IMR-90 (cell line): ENCODE results near the gene MSRB1. TPM values are rescaled to one million over a fixed set of nuclear protein-coding genes. Genes with fewer than 3 reads are reported as not detected.

Experiments
- ATAC-seq: fragments of 200-7000 bp; cut with Tn5 transposase; 2 replicates; pipeline ENCODE4 v1.9.1; 2020; ENCODE audit warnings: low read depth, mild to moderate bottlenecking, moderate library complexity
- BruUV-seq: library from RNA; stranded (reverse); fragments of 400-500 nt; replicated peaks from 2 replicates; lab custom pipeline; 2021; lab: Mats Ljungman, UMichigan
- CTCF ChIA-PET: fragments of 300-600 bp; formaldehyde crosslinking; extraction: SDS; loops from one replicate; lab custom pipeline; 2021; ENCODE audit warnings: antibody characterized with exemption; lab: Yijun Ruan, JAX
- POLR2A ChIA-PET: fragments of 300-600 bp; sonication (Branson Sonifier 250); formaldehyde crosslinking; loops from one replicate; lab custom pipeline; 2022; ENCODE audit warnings: antibody characterized with exemption; ENCODE audit not compliant: unreplicated experiment; lab: Charles Lee
- DNase-seq: peaks from one replicate; pipeline ENCODE4 v3.0.0; 2013
- H2AFZ ChIP-seq: replicated peaks from 2 replicates; pipeline ENCODE3; 2013; ENCODE audit warnings: low read length, mild to moderate bottlenecking; ENCODE audit not compliant: poor library complexity
- H2AK5ac ChIP-seq: 2 replicates; pipeline ENCODE4 v1.6.1; 2013; ENCODE audit warnings: low read depth, low read length, inconsistent platforms
- H2AK9ac ChIP-seq: replicated peaks from 2 replicates; pipeline ENCODE3; 2013; ENCODE audit warnings: mild to moderate bottlenecking, low read depth, low read length, moderate library complexity; ENCODE audit not compliant: poor library complexity
- H2BK120ac ChIP-seq: 2 replicates; pipeline ENCODE4 v1.6.1; 2013; ENCODE audit warnings: low read depth, low read length, inconsistent platforms
- H2BK15ac ChIP-seq: 3 replicates; pipeline ENCODE4 v1.6.1; 2013; ENCODE audit warnings: low read depth, low read length, inconsistent platforms
- H2BK20ac ChIP-seq: 2 replicates; pipeline ENCODE4 v1.6.1; 2013; ENCODE audit warnings: low read depth, mild to moderate bottlenecking, inconsistent platforms, low read length, moderate library complexity
- H2BK5ac ChIP-seq: 2 replicates; pipeline ENCODE4 v1.6.1; 2013; ENCODE audit warnings: mild to moderate bottlenecking, low read depth, low read length, inconsistent platforms; ENCODE audit not compliant: poor library complexity, severe bottlenecking
- H3K14ac ChIP-seq: replicated peaks from 2 replicates; pipeline ENCODE4 v1.6.1; 2013; ENCODE audit warnings: low read depth, low read length, inconsistent platforms
- H3K18ac ChIP-seq: 2 replicates; pipeline ENCODE4 v1.6.1; 2013; ENCODE audit warnings: low read depth, low read length, control low read depth
- H3K23ac ChIP-seq: 2 replicates; pipeline ENCODE4 v1.6.1; 2013; ENCODE audit warnings: low read depth, low read length, inconsistent platforms
- H3K27ac ChIP-seq: 2 replicates; pipeline ENCODE4 v1.5.1; 2013; ENCODE audit warnings: mild to moderate bottlenecking, control low read depth, low read length; ENCODE audit not compliant: insufficient read depth
- H3K27me3 ChIP-seq: 2 replicates; pipeline ENCODE4 v1.6.1; 2013; ENCODE audit warnings: low read length; ENCODE audit not compliant: control insufficient read depth, insufficient read depth
- H3K36me3 ChIP-seq: 2 replicates; pipeline ENCODE4 v1.6.1; 2013; ENCODE audit warnings: low read length, mixed read lengths; ENCODE audit not compliant: control insufficient read depth, insufficient read depth
- H3K4ac ChIP-seq: 2 replicates; pipeline ENCODE4 v1.6.1; 2013; ENCODE audit warnings: low read depth, low read length, inconsistent platforms
- H3K4me1 ChIP-seq: 2 replicates; pipeline ENCODE4 v1.6.1; 2013; ENCODE audit warnings: low read length, mixed read lengths; ENCODE audit not compliant: control insufficient read depth, insufficient read depth
- H3K4me2 ChIP-seq: 2 replicates; pipeline ENCODE4 v1.6.1; 2013; ENCODE audit warnings: low read depth, mild to moderate bottlenecking, control low read depth, low read length, moderate library complexity
- H3K4me3 ChIP-seq: 2 replicates; pipeline ENCODE4 v1.5.1; 2013; ENCODE audit warnings: low read depth, mild to moderate bottlenecking, control low read depth, low read length, moderate library complexity; ENCODE audit not compliant: insufficient read depth
- H3K56ac ChIP-seq: 2 replicates; pipeline ENCODE4 v1.6.1; 2013; ENCODE audit warnings: low read length, inconsistent platforms; ENCODE audit not compliant: insufficient read depth; ENCODE audit errors: extremely low read depth
- H3K79me1 ChIP-seq, 2 experiments: 2 replicates each; pipeline ENCODE4 v1.6.1; 2013; ENCODE audit warnings: low read length in 2 of 2, inconsistent platforms in 1 of 2, low read depth in 1 of 2
- H3K9ac ChIP-seq: 2 replicates; pipeline ENCODE4 v1.6.1; 2013; ENCODE audit warnings: low read depth, low read length, control low read depth
- H3K9me1 ChIP-seq: 2 replicates; pipeline ENCODE4 v1.6.1; 2013; ENCODE audit warnings: low read length, inconsistent platforms; ENCODE audit not compliant: insufficient read depth
- H3K9me3 ChIP-seq: 2 replicates; pipeline ENCODE4 v1.6.1; 2013; ENCODE audit warnings: low read length; ENCODE audit not compliant: control insufficient read depth, insufficient read depth
- H4K20me1 ChIP-seq: 2 replicates; pipeline ENCODE4 v1.6.1; 2013; ENCODE audit warnings: low read length, inconsistent platforms; ENCODE audit not compliant: insufficient read depth
- H4K5ac ChIP-seq: 2 replicates; pipeline ENCODE4 v1.6.1; 2013; ENCODE audit warnings: mild to moderate bottlenecking, low read depth, low read length, control low read depth
- H4K8ac ChIP-seq, 2 experiments: 2 replicates each; pipeline ENCODE4 v1.6.1; 2013; ENCODE audit warnings: low read depth in 2 of 2, low read length in 2 of 2, control low read depth in 1 of 2, inconsistent platforms in 1 of 2
- H4K91ac ChIP-seq: 2 replicates; pipeline ENCODE4 v1.6.1; 2013; ENCODE audit warnings: low read depth, low read length, inconsistent platforms; ENCODE audit not compliant: insufficient read depth
- CEBPB ChIP-seq: IDR thresholded peaks from 2 replicates; pipeline ENCODE4 v1.6.1; 2012; ENCODE audit warnings: low read depth, low read length, improper control_type of control experiment
- NFE2L2 ChIP-seq: fragments of 150-350 bp; IDR thresholded peaks from 2 replicates; pipeline ENCODE4 v1.6.1; 2016; ENCODE audit warnings: low read depth, mild to moderate bottlenecking, low read length
- WGBS, 2 experiments: methylation state at CpG; one replicate each; pipeline versions ENCODE4 v1.1.5 to v1.1.7; 2013; ENCODE audit warnings: missing lambda C conversion rate in 2 of 2; ENCODE audit not compliant: insufficient read length in 1 of 2; ENCODE audit errors: extremely low coverage in 2 of 2; 5-methylcytosine and 5-hydroxymethylcytosine counted together
- dilution Hi-C: fragments of 300-500 bp; cut with HindIII; formaldehyde crosslinking; loops from one replicate; pipeline ENCODE4 v1.14.3; 2018; ENCODE audit warnings: low sequenced_read_pairs; ENCODE audit not compliant: unreplicated experiment
- in situ Hi-C: fragments of 300-500 bp; cut with MboI; formaldehyde crosslinking; loops from 3 replicates; pipeline ENCODE4 v1.14.3; 2019; ENCODE audit warnings: low sequenced_read_pairs, inconsistent platforms, mixed read lengths
- intact Hi-C: fragments of 100-400 bp; cut with micrococcal nuclease; formaldehyde crosslinking; loops from 2 replicates; pipeline ENCODE4 v1.10.0; 2022
- polyA plus RNA-seq, 3 experiments: library from polyadenylated mRNA; depleted of rRNA; stranded (reverse); fragments of >200 nt; gene quantifications; 2 replicates each; pipeline ENCODE4 v1.2.3, GENCODE V29; 2012; ENCODE audit warnings: low replicate concordance in 1 of 3
- total RNA-seq: library from RNA; depleted of rRNA; stranded (reverse); fragments of >200 nt; gene quantifications from 2 replicates; pipeline ENCODE4 v1.2.3, GENCODE V29; 2012

Gene MSRB1
- total and polyA plus RNA-seq, 2 of the 4 experiments (the other 2 are of a cell fraction): 17.0 to 32.3 TPM

GRCh38 chr16:1924095-1924494 is 18.9 kb downstream of the MSRB1 start:
- Histone ChIP-seq H2AFZ (peak overlapping the region; percentile 73), H3K23ac (no peak overlapping the region), H3K14ac (no peak overlapping the region), H3K4me1 (no peaks in the 10 kb centered on the region), H3K27ac (no peak overlapping the region), H2BK120ac (no peak overlapping the region), H3K36me3 (no peaks in the 10 kb centered on the region), H3K9me1 (no peaks in the 10 kb centered on the region; the same call in 1 of the 2 replicates), H2BK15ac (no peak overlapping the region), H2BK5ac (no peak overlapping the region), H4K91ac (no peak overlapping the region), H3K79me1 (no peaks in the 10 kb centered on the region), H3K4me3 (no peak overlapping the region), H3K9ac (no peak overlapping the region), H3K4me2 (no peak overlapping the region), H3K18ac (no peak overlapping the region), H4K5ac (no peak overlapping the region), H3K27me3 (peaks cover 51% of the 10 kb centered on the region), H3K9me3 (no peaks in the 10 kb centered on the region; the same call in 1 of the 2 replicates), H4K20me1 (no peaks in the 10 kb centered on the region), H4K8ac (no peak overlapping the region), H3K56ac (no peak overlapping the region), H2AK9ac (peak overlapping the region; percentile 70), H2AK5ac (no peak overlapping the region), H3K4ac (no peak overlapping the region), H2BK20ac (no peak overlapping the region)
- intact Hi-C loops (no loop called here), dilution Hi-C loops (no loop called here), in situ Hi-C loops (no loop called here)
- ChIA-PET POLR2A (no interaction called here), CTCF (no interaction called here)
- WGBS, 2 experiments: no CpG with 5 or more reads among the region's 5 CpGs
- BruUV-seq: no TSS peak
- DNase-seq (no peak), ATAC-seq (no peak)
- TF ChIP-seq CEBPB: no peak
- no peak for TF ChIP-seq NFE2L2
